GM19455 (cell line): ENCODE results near the gene TNRC18.
"Not testable (repeated sequence)": the region's sequence is repeated elsewhere in the genome, so short reads cannot be mapped to it uniquely, and the experiment has no call there.

Experiments used
- ATAC-seq: cut with Tn5 transposase; IDR thresholded peaks from one replicate; pipeline ENCODE4 v1.9.1; 2021; ENCODE audit not compliant: unreplicated experiment

TNRC18 gene

GRCh38 chr7:5381071-5381772 is 42.4 kb downstream of the TNRC18 start:
- ATAC-seq, result no peak

DNA sequence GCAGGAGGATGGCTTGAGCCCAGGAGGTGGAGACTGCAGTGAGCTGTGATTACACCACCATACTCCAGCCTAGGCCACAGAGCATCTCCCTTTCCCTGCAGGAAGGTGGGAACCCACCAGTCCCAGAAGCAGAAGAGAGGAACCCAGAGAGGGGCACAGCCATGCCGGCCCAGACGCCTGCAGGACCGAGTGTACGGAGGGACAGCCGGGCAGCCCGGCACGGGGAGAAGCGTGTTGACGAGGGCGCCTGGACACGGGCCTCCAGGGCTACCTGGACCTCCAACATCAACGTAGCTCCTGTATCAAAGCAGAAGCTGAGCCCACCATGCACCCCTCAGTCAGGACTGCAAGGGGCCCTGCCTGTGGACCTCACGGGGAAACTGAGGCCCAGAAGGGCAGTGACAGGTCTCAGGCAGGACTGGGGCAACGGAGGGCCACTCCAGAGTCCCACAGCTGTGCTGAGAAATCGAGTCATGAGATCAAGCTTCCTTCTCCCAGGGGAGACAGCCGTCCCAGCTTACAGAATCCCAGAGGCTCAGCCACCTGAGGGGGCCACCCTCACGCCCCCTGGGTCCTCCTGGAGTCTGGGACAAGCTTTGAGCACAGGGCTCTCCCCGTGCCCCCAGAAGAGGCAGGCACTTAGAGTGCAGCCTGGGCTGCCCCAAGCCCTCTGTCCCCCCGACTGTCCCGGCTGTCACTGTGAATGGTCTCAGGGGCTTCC is 43.1 kb downstream of the TNRC18 start:
- no peak for ATAC-seq

DNA sequence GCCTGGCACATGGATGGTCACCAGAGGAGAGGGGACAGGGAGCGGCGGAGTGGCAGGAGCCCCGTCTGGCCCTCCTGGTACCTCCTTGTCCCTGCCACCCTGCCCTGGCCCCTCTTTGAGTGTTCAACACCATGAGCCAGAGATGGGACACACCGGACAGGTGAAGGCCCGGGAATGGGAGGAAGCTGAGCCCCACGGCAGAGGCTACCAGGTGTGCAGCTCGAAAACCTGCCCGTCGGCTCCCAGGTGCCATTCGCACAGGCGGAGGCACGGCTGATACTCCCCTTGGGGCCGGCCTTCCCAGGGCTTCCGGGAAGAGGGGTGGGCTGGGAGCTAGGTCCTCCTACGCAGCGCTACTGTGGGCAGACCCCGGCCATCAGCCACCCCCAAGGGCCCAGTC is 44.1 kb downstream of the TNRC18 start:
- ATAC-seq, result no peak

GRCh38 chr7:5377816-5378215 is 45.8 kb downstream of the TNRC18 start:
- no peak for ATAC-seq

DNA sequence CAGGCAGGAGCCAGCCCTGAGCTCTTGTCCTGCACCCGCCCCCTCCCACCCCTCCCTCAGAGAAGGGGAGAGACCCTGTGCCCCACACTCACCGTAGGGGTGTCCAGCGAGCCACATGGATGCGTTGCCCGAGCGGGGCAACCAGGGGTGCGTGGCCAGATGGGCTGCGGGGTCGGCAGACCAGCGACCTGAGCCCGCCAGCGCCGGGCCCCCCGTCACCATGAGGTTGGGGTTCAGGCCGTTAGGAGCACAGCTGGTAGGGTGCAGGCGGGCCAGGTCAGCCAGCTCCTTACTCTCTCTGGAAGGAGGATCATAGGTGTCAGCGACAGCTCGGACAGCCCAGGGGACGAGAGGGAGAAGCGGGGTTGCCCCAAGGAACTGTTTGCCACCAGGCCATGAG is 46.4 kb downstream of the TNRC18 start:
- ATAC-seq, result no peak

GRCh38 chr7:5375925-5376324 is 47.7 kb downstream of the TNRC18 start:
- no peak for ATAC-seq

GRCh38 chr7:5374464-5374863 is 49.2 kb downstream of the TNRC18 start:
- no peak for ATAC-seq

- no peak for ATAC-seq
Observed at GRCh38 chr7:5373300-5373699, 50.3 kb downstream of the TNRC18 start.

DNA sequence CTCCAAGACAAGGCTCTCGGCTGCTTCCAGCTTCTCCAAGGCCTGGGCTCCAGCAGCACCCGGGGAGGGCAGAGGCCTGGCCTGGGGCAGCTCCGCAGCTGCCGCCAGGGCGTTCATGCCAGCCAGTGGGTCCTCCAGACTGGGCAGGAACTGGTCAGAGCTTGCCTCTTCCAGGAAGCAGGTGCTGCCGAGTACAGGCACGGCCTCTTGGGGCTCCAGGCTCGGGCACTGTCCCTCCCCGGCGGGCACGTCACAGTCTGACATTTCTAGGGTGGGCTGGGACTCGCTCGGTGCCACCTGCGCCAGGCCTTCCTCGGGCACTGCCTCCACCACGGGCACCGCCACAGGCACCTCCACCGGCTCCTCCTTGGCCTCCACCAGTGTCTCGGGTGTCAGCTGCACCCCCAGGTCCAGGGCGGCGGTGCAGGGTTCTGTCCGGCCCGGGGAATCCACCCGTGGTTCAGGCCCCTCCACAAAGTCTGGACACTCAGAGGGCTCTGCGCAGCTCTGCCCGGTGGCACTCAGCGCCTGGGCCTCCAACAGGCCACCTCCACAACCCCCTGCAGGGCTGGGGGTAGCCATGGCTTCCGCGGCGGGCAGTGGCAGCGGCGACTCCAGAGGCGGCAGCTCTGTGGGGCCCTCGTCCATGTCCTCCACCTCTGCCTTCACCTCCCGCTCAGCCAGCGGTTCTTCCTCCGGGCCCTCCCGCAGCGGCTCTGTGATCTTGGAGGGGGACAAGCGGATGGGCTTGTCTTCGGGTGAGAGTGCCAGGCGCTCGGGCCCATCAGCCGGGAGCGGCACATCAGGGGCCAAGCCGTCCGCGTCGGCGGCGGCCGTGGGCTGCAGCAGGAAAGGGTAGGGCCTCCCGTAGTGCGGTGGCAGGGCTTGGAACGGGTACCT is 52.9 kb downstream of the TNRC18 start:
- ATAC-seq, result no peak

- no peak for ATAC-seq
Observed at GRCh38 chr7:5367661-5368060, 56.0 kb downstream of the TNRC18 start.

GRCh38 chr7:5365976-5366625 is 57.5 kb downstream of the TNRC18 start:
- not testable (repeated sequence) for ATAC-seq

DNA sequence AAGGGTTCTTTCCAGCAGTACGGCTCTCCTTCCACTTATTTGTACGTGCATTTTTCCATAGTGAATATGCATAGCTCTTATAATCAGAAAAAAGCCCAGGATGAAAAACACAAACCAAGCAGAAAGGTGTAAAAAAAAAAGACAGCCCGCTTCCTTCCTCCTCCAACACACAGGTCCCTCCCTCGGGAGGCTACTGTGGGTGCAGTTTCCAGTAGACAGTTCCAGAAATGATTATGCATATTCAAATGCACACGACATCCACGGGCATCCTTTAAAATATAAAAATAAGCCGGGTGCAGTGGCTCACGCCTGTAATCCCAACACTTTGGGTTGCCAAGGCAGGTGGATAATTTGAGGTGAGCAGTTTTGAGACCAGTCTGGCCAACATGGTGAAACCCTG is 59.9 kb downstream of the TNRC18 start:
- ATAC-seq, result no peak

GRCh38 chr7:5362466-5362865 is 61.2 kb downstream of the TNRC18 start:
- no peak for ATAC-seq

DNA sequence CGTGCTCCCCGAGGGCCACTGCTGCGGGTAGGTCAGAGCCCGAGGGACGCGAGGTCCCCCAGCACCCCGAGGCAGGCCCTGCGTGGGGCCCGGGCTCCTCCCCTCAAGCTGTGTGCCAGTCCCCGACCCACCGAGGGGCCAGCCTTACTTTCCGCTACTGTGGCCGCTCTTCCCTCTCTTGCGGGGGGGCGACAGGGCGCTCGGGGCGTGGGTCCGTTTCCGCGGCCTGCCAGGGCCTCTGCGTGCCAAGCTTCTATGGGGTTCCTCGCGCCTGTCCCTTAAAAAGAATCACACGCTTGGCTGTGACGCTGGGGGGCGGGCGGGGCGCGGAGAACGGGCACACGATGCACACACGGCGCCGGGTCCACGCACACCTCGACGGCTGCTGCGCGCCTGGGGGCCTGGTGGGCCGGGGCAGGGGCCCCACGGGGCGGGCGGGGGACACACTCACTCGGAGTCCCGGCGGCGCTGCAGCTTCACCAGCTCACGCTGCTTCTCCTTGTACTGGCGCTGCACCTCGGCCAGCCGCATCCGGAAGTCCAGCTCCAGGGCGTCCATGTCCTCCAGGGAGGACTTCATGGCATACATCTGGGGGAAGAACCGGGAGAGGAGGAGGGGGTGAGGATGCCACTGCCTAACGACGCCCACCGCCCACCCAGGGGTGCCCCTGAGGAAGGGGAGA is 62.0 kb downstream of the TNRC18 start:
- no peak for ATAC-seq

DNA sequence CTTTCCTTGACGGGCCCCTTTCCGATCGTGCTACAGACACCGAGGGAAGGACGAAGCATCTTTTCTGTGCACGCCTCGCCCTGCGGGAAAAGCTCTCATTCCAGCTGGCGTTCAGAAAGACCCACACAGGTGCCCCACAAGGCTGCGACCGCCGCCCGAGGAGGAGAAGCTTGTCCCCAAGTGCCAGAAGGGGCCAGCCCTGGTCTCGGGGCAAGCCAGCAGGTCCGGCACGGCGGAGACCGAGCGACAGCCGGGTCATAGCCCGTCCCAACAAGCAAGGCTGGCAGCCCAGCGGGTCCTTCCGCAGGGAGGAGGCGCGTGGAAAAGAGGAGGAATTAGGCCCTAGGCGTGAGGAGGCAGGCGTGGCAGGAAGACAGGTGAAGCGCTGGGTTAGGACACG is 62.7 kb downstream of the TNRC18 start:
- ATAC-seq, result no peak

DNA sequence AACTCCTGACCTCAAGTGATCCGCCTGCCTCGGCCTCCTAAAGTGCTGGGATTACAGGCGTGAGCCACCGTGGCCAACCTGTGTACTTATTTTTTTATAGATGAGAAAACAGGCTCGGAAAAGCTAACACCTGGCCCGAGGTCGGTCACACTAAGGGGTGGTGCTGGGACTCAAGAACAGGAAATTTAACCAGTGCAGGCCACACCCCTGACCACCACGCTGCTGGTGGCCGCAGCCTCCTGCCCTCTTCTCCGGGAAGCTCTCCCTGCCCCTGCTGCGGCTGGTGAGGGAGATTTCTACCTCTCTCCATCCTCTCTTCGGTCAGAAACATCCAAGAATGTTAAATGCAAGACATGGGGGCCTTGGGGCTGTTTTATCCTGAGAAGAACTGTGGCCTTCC is 63.2 kb downstream of the TNRC18 start:
- no peak for ATAC-seq

DNA sequence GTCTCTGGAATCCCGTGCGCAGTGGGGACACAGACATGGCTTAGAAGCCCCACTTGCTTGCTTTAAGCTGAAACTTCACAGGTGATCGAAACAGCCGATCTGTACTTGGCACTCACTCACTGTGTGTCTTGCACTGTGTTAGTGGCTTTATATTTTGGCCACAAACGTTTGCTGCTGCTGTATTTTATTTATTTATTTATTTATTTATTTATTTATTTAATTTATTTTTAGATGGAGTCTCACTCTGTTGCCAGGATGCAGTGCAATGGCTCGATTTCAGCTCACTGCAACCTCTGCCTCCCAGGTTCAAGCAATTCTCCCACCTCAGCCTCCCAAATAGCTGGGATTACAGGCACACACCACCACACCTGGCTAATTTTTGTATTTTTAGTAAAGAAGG is 63.6 kb downstream of the TNRC18 start:
- not testable (repeated sequence) for ATAC-seq

GRCh38 chr7:5359344-5359743 is 64.3 kb downstream of the TNRC18 start:
- no peak for ATAC-seq

- ATAC-seq, result no peak
Observed at GRCh38 chr7:5357951-5358350, 65.7 kb downstream of the TNRC18 start.

- ATAC-seq, result no peak
Observed at GRCh38 chr7:5356751-5357119, 66.9 kb downstream of the TNRC18 start.
